Measurements from ENCODE around the gene GAK.

The GAK gene

DNA sequence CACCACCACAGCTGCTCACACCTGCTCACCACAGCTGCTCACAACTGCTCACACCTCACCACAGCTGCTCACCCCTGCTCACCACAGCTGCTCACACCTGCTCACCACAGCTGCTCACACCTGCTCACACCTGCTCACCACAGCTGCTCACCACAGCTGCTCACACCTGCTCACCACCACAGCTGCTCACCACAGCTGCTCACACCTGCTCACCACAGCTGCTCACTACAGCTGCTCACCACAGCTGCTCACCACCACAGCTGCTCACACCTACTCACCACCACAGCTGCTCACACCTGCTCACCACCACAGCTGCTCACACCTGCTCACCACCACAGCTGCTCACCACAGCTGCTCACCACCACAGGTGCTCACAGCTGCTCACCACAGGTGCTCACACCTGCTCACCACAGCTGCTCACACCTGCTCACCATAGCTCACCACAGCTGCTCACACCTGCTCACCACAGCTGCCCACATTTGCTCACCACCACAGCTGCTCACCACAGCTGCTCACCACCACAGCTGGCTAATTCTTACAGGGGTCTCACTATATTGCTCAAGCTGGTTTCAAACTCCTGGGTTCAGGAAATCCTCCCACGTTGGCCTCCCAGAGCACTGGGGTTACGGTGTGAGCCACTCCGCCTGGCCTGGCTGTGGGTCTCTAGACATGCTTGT, 75.8 kb downstream of the GAK start:
- no peaks in the 10 kb centered on the region for H3K27me3 ChIP-seq (ENCODE audit: control insufficient read depth in 1 of 2, insufficient read depth in 2 of 2, low read length in 2 of 2)
- peaks cover 19 to 38% of the 10 kb centered on the region in 2 donors for H3K36me3 ChIP-seq (ENCODE audit: control insufficient read depth in 2 of 2, insufficient read depth in 2 of 2, low read length in 2 of 2)
- H3K9ac ChIP-seq (ENCODE audit: low read length in 2 of 2) = no peak overlapping the region
- H3K9me3 ChIP-seq (ENCODE audit: control insufficient read depth in 2 of 2, low read length in 2 of 2) = no peaks in the 10 kb centered on the region
- H3K4me3 ChIP-seq (ENCODE audit: low read length in 2 of 2) = no peak overlapping the region
- no peaks in the 10 kb centered on the region for H3K4me1 ChIP-seq (ENCODE audit: control insufficient read depth, insufficient read depth, low read length)
- no peak overlapping the region for H3K27ac ChIP-seq (ENCODE audit: low read length)

DNA sequence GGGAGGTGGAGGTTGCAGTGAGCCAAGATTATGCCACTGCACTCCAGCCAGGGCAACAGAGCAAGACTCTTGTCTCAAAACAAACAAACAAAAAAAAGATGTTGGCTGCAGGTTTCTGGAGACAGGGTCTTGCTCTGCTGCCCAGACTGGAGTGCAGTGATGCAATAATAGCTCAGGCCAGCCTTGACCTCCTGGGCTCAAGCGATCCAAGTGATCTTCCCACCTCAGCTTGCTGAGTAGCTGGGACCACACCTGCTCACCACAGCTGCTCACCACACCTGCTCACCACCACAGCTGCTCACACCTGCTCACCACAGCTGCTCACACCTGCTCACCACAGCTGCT, 76.3 kb downstream of the GAK start:
- Histone ChIP-seq H3K9me3 (ENCODE audit: control insufficient read depth in 2 of 2, low read length in 2 of 2) (no peaks in the 10 kb centered on the region), H3K9ac (ENCODE audit: low read length in 2 of 2) (no peak overlapping the region), H3K4me3 (ENCODE audit: low read length in 2 of 2) (no peak overlapping the region), H3K4me1 (ENCODE audit: control insufficient read depth, insufficient read depth, low read length) (no peaks in the 10 kb centered on the region), H3K27ac (ENCODE audit: low read length) (no peak overlapping the region), H3K36me3 (ENCODE audit: control insufficient read depth in 2 of 2, insufficient read depth in 2 of 2, low read length in 2 of 2) (peaks cover 15 to 38% of the 10 kb centered on the region in 2 donors), H3K27me3 (ENCODE audit: control insufficient read depth in 1 of 2, insufficient read depth in 2 of 2, low read length in 2 of 2) (no peaks in the 10 kb centered on the region)

DNA sequence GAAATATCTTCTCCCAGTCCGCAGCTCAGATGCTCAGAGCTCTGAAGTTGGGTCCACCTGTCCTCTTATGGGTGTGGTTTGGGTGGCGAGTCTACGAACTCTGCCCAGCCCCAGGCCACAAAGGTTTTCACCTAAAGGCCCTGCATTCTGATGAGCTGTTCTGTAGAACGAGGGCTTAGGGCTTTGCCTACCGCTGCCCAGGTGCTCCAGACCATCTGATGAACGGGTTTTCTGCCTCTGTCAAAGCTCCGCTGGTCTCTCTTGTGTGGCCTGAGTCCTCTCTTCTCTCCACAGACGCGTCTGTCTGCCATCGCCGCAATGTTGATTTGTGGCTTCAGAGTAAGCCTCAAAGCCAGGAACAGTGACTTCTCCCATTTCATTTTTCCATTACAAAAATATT, 77.8 kb downstream of the GAK start:
- no peaks in the 10 kb centered on the region for H3K27me3 ChIP-seq (ENCODE audit: control insufficient read depth in 1 of 2, insufficient read depth in 2 of 2, low read length in 2 of 2)
- no peak overlapping the region for H3K4me3 ChIP-seq (ENCODE audit: low read length in 2 of 2)
- H3K36me3 ChIP-seq (ENCODE audit: control insufficient read depth in 2 of 2, insufficient read depth in 2 of 2, low read length in 2 of 2) = peaks cover 10 to 30% of the 10 kb centered on the region in 2 donors
- H3K27ac ChIP-seq (ENCODE audit: low read length) = no peak overlapping the region
- no peaks in the 10 kb centered on the region for H3K9me3 ChIP-seq (ENCODE audit: control insufficient read depth in 2 of 2, low read length in 2 of 2)
- H3K9ac ChIP-seq (ENCODE audit: low read length in 2 of 2) = no peak overlapping the region
- no peaks in the 10 kb centered on the region for H3K4me1 ChIP-seq (ENCODE audit: control insufficient read depth, insufficient read depth, low read length)

DNA sequence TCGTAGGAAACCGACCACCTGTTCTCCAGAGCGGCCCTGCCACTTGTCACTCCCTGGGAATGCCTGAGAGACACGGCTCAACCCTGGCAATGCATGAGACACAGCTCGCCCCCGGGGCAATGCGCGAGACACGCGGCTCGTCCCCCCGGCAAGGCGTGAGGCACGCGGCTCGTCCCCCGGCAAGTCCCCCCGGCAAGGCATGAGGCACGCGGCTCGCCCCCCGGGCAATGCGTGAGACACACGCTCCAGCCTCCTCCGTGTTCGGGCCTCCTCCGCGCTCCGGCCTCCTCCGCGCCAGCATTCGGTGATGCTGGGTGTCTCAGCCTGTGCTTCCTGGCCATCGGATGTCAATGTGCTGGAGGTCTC, 78.7 kb downstream of the GAK start:
- no peaks in the 10 kb centered on the region for H3K4me1 ChIP-seq (ENCODE audit: control insufficient read depth, insufficient read depth, low read length)
- H3K4me3 ChIP-seq (ENCODE audit: low read length in 2 of 2) = no peak overlapping the region
- H3K9ac ChIP-seq (ENCODE audit: low read length in 2 of 2) = no peak overlapping the region
- peaks cover 7 to 22% of the 10 kb centered on the region in 2 donors for H3K36me3 ChIP-seq (ENCODE audit: control insufficient read depth in 2 of 2, insufficient read depth in 2 of 2, low read length in 2 of 2)
- no peaks in the 10 kb centered on the region for H3K9me3 ChIP-seq (ENCODE audit: control insufficient read depth in 2 of 2, low read length in 2 of 2)
- no peaks in the 10 kb centered on the region for H3K27me3 ChIP-seq (ENCODE audit: control insufficient read depth in 1 of 2, insufficient read depth in 2 of 2, low read length in 2 of 2)
- H3K27ac ChIP-seq (ENCODE audit: low read length) = no peak overlapping the region

DNA sequence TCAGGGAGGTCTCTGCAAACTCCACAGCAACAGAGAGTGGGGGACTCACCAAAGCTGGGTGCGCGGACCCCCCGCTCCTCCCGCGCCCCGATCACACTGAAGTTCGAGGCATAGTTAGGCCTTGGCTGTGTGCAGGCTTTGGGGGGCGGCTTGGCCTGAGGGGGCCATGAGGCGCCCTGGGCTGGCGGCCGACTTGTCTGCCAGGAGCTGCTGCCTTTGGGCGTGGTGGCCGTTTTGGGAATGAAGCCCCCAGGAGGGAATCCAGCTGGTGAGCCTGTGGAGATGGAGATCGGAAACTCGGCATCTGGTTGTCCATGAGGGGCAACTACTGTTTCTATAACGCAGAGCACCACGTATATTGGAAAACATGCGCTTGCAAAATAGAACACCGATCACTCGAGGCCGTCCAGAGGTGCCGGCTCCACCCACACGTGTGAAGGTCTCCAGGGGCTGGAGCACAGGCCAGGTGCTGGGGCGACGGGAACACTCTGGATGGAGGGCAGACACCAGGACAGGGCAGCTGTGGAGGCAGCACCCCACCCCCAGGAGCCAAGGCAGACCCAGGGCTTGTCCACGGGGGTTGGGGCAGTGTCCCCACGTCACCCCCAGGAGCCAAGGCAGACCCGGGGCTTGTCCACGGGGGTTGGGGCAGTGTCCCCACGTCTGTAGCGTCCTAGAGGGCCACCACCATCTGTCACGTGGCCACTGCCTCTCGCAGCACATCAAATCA, 80.2 kb downstream of the GAK start:
- no peaks in the 10 kb centered on the region for H3K9me3 ChIP-seq (ENCODE audit: control insufficient read depth in 2 of 2, low read length in 2 of 2)
- H3K27me3 ChIP-seq (ENCODE audit: control insufficient read depth in 1 of 2, insufficient read depth in 2 of 2, low read length in 2 of 2) = no peaks in the 10 kb centered on the region
- no peak overlapping the region for H3K27ac ChIP-seq (ENCODE audit: low read length)
- peaks cover 0 to 15% of the 10 kb centered on the region in 2 donors for H3K36me3 ChIP-seq (ENCODE audit: control insufficient read depth in 2 of 2, insufficient read depth in 2 of 2, low read length in 2 of 2)
- no peak overlapping the region for H3K9ac ChIP-seq (ENCODE audit: low read length in 2 of 2)
- H3K4me1 ChIP-seq (ENCODE audit: control insufficient read depth, insufficient read depth, low read length) = no peaks in the 10 kb centered on the region
- H3K4me3 ChIP-seq (ENCODE audit: low read length in 2 of 2) = no peak overlapping the region

DNA sequence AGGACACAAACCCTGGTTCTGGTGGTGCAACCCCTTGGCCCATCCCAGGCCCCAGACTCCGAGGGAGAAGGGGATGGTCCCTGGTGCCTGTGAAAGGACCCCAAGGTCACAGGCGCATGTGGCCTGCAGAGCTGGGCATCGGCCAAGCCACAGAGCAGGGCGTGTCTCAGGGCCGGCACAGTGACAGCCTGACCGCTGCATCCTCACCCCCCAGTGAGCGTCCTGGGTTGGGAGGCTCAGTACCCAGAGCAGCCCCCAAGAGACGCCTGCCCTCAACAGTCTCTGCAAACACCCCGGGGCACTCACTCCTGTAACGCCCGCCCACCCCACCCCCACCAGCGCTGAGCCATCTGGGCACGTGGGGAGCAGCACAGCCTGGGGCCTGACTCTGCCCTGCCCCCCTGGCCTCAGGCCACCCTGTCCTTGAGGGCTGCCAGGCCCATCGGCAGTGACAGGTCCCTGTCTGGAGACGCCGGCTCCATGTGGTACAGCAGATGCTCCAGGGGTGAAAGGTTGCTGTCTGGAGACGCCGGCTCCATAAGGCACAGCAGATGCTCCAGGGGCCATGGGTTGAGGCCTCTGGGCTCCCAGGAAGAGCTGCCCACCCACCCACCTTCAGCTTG, 81.7 kb downstream of the GAK start:
- Histone ChIP-seq H3K27ac (ENCODE audit: low read length) (no peak overlapping the region), H3K36me3 (ENCODE audit: control insufficient read depth in 2 of 2, insufficient read depth in 2 of 2, low read length in 2 of 2) (peaks cover 0 to 11% of the 10 kb centered on the region in 2 donors), H3K9me3 (ENCODE audit: control insufficient read depth in 2 of 2, low read length in 2 of 2) (no peaks in the 10 kb centered on the region), H3K4me1 (ENCODE audit: control insufficient read depth, insufficient read depth, low read length) (no peaks in the 10 kb centered on the region), H3K4me3 (ENCODE audit: low read length in 2 of 2) (no peak overlapping the region), H3K27me3 (ENCODE audit: control insufficient read depth in 1 of 2, insufficient read depth in 2 of 2, low read length in 2 of 2) (no peaks in the 10 kb centered on the region), H3K9ac (ENCODE audit: low read length in 2 of 2) (no peak overlapping the region)

DNA sequence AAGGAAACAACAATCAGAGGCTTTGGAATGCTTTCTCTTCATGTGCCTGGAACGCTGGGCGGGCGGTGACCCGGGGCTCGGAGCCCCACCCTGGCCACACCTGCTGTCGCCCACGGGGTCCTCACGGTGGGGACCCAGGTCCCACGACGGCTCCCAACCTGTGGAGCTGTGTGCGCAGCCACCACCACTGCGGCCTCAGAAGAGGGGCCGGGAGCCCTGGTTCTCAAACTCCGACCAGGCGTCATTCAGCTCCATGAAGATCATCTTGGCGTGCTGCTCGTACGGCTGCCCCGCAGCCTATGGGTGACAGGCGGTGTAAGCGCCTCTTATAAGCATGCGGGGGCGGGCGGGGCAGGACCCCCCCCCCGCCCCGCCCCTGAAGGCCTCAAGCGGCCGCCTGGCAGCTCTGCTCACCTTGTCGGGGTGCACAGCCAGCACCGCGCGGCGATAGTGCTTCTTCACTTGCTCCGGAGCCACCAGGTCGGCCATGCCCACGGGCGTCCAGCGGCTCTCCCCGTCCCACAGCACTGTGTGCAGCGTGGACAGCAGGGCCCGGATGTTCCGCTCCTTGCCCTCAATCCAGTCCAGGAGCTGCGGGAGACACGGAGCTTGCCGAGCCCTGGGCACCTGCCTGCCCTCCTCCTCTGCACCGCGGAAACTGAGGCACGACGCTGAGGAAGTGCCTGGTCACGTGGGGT, 82.5 kb downstream of the GAK start:
- H3K9ac ChIP-seq (ENCODE audit: low read length in 2 of 2) = no peak overlapping the region
- H3K9me3 ChIP-seq (ENCODE audit: control insufficient read depth in 2 of 2, low read length in 2 of 2) = no peaks in the 10 kb centered on the region
- H3K27ac ChIP-seq (ENCODE audit: low read length) = no peak overlapping the region
- H3K4me1 ChIP-seq (ENCODE audit: control insufficient read depth, insufficient read depth, low read length) = no peaks in the 10 kb centered on the region
- peaks cover 0 to 11% of the 10 kb centered on the region in 2 donors for H3K36me3 ChIP-seq (ENCODE audit: control insufficient read depth in 2 of 2, insufficient read depth in 2 of 2, low read length in 2 of 2)
- no peaks in the 10 kb centered on the region for H3K27me3 ChIP-seq (ENCODE audit: control insufficient read depth in 1 of 2, insufficient read depth in 2 of 2, low read length in 2 of 2)
- no peak overlapping the region for H3K4me3 ChIP-seq (ENCODE audit: low read length in 2 of 2)

DNA sequence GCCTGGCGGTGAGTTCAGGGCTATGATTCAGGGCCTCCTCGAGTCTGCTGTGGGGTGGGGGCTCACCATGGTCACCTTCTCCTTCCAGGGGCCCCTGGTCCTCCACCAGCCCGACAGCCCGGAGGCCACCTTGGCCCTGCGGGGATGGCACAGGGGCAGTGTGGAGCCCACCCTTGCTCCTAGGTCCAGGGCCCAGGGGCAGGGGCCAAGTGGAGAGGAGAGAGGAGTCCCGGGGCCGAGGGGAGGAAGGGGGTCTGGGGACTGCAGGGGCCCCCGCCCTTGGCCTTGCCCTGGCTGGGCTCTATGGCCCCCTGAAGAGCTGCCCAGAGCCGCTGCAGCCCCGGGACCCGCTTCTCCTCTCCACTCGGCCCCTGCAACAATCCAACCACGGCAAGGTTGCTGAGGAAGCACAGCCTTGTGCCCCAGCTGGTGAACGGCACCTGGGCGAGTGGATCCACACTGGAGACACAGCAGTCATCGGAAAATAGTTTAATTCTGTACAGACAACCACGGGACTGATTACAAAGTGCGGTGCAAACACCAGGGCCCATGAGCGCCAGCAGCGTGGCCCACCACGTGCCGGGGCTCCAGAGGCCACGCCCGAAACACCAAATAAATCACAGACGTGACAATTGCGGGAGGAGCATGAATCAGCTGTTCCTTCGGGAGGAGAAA, 83.2 kb downstream of the GAK start:
- Histone ChIP-seq H3K9ac (ENCODE audit: low read length in 2 of 2) (no peak overlapping the region), H3K27me3 (ENCODE audit: control insufficient read depth in 1 of 2, insufficient read depth in 2 of 2, low read length in 2 of 2) (no peaks in the 10 kb centered on the region), H3K36me3 (ENCODE audit: control insufficient read depth in 2 of 2, insufficient read depth in 2 of 2, low read length in 2 of 2) (peaks cover 0 to 11% of the 10 kb centered on the region in 2 donors), H3K27ac (ENCODE audit: low read length) (no peak overlapping the region), H3K4me1 (ENCODE audit: control insufficient read depth, insufficient read depth, low read length) (no peaks in the 10 kb centered on the region), H3K9me3 (ENCODE audit: control insufficient read depth in 2 of 2, low read length in 2 of 2) (no peaks in the 10 kb centered on the region), H3K4me3 (ENCODE audit: low read length in 2 of 2) (no peak overlapping the region)

DNA sequence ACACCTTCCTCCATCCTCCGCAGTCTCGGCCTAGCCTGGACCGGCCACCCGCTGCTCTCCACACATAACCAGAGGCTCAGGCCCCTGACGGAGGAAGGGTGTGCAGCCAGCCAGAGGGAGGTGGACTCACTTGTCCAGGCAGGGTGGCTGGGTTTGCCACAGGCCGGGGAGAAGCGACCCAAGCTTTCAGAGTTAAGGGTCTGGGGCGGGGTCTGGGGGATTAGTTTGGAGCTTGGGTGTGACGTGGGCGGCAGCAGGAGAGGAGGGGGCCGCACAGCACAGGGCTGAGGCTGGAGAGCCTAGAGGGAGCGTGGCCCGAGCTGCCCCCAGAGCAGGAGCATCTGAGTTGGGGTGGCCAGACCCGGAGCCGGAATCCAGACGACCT, 83.8 kb downstream of the GAK start:
- Histone ChIP-seq H3K36me3 (ENCODE audit: control insufficient read depth in 2 of 2, insufficient read depth in 2 of 2, low read length in 2 of 2) (peaks cover 0 to 11% of the 10 kb centered on the region in 2 donors), H3K27ac (ENCODE audit: low read length) (no peak overlapping the region), H3K4me3 (ENCODE audit: low read length in 2 of 2) (no peak overlapping the region), H3K9ac (ENCODE audit: low read length in 2 of 2) (no peak overlapping the region), H3K27me3 (ENCODE audit: control insufficient read depth in 1 of 2, insufficient read depth in 2 of 2, low read length in 2 of 2) (no peaks in the 10 kb centered on the region), H3K9me3 (ENCODE audit: control insufficient read depth in 2 of 2, low read length in 2 of 2) (no peaks in the 10 kb centered on the region), H3K4me1 (ENCODE audit: control insufficient read depth, insufficient read depth, low read length) (no peaks in the 10 kb centered on the region)

DNA sequence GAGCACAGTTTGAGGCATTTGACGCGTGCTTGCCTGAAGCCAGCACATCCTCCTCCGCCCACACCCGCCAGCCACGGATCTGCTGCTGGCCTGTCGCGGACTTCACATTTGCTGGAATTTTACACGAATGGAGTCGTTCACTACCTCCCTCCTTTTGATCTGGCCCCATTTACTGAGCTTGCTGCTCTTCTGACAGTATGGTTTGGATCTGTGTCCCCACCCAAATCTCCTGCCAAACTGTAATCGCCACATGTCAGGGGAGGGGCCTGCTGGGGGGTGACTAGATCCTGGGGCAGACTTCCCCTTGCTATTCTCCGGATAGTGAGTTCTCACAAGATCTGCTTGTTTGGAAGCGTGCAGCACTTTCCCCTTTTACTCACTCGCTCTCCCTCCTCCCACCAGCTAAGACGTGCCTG, 86.3 kb downstream of the GAK start:
- Histone ChIP-seq H3K27ac (ENCODE audit: low read length) (no peak overlapping the region), H3K27me3 (ENCODE audit: control insufficient read depth in 1 of 2, insufficient read depth in 2 of 2, low read length in 2 of 2) (no peaks in the 10 kb centered on the region), H3K9ac (ENCODE audit: low read length in 2 of 2) (no peak overlapping the region), H3K4me1 (ENCODE audit: control insufficient read depth, insufficient read depth, low read length) (no peaks in the 10 kb centered on the region), H3K36me3 (ENCODE audit: control insufficient read depth in 2 of 2, insufficient read depth in 2 of 2, low read length in 2 of 2) (peaks cover 0 to 4% of the 10 kb centered on the region in 2 donors), H3K4me3 (ENCODE audit: low read length in 2 of 2) (no peak overlapping the region), H3K9me3 (ENCODE audit: control insufficient read depth in 2 of 2, low read length in 2 of 2) (no peaks in the 10 kb centered on the region)
